GM23338 (cell line): ENCODE measurements around the gene DBNL. TPM values are rescaled to one million over a fixed set of nuclear protein-coding genes. Genes with fewer than 3 reads are reported as not detected.

ENCODE experiments used
- ATAC-seq: fragments of 200-7000 bp; cut with Tn5 transposase; 3 replicates; pipeline ENCODE4 v1.9.1; 2020
- DNase-seq: peaks from one replicate; pipeline ENCODE4 v3.0.0-alpha.2; 2015; ENCODE audit warnings: low spot score
- H2AFZ ChIP-seq: fragments of 200-600 bp; sonication (generic); 2 replicates; pipeline ENCODE4 v1.8.0; 2016; ENCODE audit warnings: antibody characterized with exemption, mild to moderate bottlenecking, moderate library complexity
- H3F3A ChIP-seq: fragments of 200-600 bp; sonication (generic); replicated peaks from 2 replicates; pipeline ENCODE4 v1.8.0; 2017; ENCODE audit warnings: antibody characterized with exemption, mixed run types, low read depth
- H3K27ac ChIP-seq: fragments of 200-600 bp; sonication (generic); 2 replicates; pipeline ENCODE4 v1.6.1; 2016; ENCODE audit warnings: low read depth
- H3K27me3 ChIP-seq: fragments of 200-600 bp; sonication (generic); 2 replicates; pipeline ENCODE4 v1.8.0; 2016; ENCODE audit warnings: mild to moderate bottlenecking, mixed run types, moderate library complexity; ENCODE audit not compliant: insufficient read depth
- H3K36me3 ChIP-seq: fragments of 200-600 bp; sonication (generic); 2 replicates; pipeline ENCODE4 v1.8.0; 2016; ENCODE audit warnings: mild to moderate bottlenecking; ENCODE audit not compliant: insufficient read depth
- H3K4me1 ChIP-seq: fragments of 200-600 bp; sonication (generic); 2 replicates; pipeline ENCODE4 v1.8.0; 2016; ENCODE audit warnings: mild to moderate bottlenecking, moderate library complexity; ENCODE audit not compliant: insufficient read depth
- H3K4me2 ChIP-seq: fragments of 200-600 bp; sonication (generic); 2 replicates; pipeline ENCODE4 v1.7.1; 2017; ENCODE audit warnings: mixed run types
- H3K4me3 ChIP-seq: fragments of 200-600 bp; sonication (generic); 2 replicates; pipeline ENCODE4 v1.6.1; 2016; ENCODE audit warnings: mixed run types
- H3K79me2 ChIP-seq: fragments of 200-600 bp; sonication (generic); replicated peaks from 2 replicates; pipeline ENCODE4 v1.8.0; 2017; ENCODE audit warnings: mild to moderate bottlenecking; ENCODE audit not compliant: insufficient read depth
- H3K9me2 ChIP-seq: fragments of 200-600 bp; sonication (generic); 2 replicates; pipeline ENCODE4 v1.8.0; 2017; ENCODE audit not compliant: insufficient read depth
- H4K20me1 ChIP-seq: fragments of 200-600 bp; sonication (generic); replicated peaks from 2 replicates; pipeline ENCODE4 v1.8.0; 2017; ENCODE audit warnings: mild to moderate bottlenecking; ENCODE audit not compliant: insufficient read depth
- H3K27ac Mint-ChIP-seq: 2 replicates; pipeline ENCODE4 v1.8.0; 2020; ENCODE audit warnings: inconsistent platforms, mild to moderate bottlenecking, moderate library complexity, mixed read lengths
- H3K27me3 Mint-ChIP-seq: 3 replicates; pipeline ENCODE4 v1.8.0; 2022; ENCODE audit warnings: low read depth, mild to moderate bottlenecking, moderate library complexity, mixed read lengths, inconsistent platforms; ENCODE audit not compliant: insufficient read depth, poor library complexity
- H3K36me3 Mint-ChIP-seq: 3 replicates; pipeline ENCODE4 v1.8.0; 2021; ENCODE audit warnings: low read depth, mild to moderate bottlenecking, inconsistent platforms, moderate library complexity, mixed read lengths
- H3K4me1 Mint-ChIP-seq: 3 replicates; pipeline ENCODE4 v1.8.0; 2020; ENCODE audit warnings: mild to moderate bottlenecking, inconsistent platforms, mixed read lengths
- H3K4me3 Mint-ChIP-seq: 3 replicates; pipeline ENCODE4 v1.8.0; 2021; ENCODE audit warnings: moderate library complexity, mild to moderate bottlenecking, inconsistent platforms, mixed read lengths
- H3K9me3 Mint-ChIP-seq: 3 replicates; pipeline ENCODE4 v1.8.0; 2020; ENCODE audit warnings: moderate library complexity, mild to moderate bottlenecking, inconsistent platforms, mixed read lengths
- EZH2 ChIP-seq: fragments of 200-600 bp; sonication (generic); IDR thresholded peaks from one replicate; pipeline ENCODE4 v1.8.0; 2017; ENCODE audit warnings: antibody characterized with exemption, mild to moderate bottlenecking, low read depth; ENCODE audit not compliant: unreplicated experiment
- EZH2phosphoT487 ChIP-seq: fragments of 200-600 bp; sonication (generic); IDR thresholded peaks from one replicate; pipeline ENCODE4 v1.8.1; 2018; ENCODE audit warnings: antibody characterized with exemption; ENCODE audit not compliant: unreplicated experiment
- JUNB ChIP-seq: IDR thresholded peaks from one replicate; pipeline ENCODE4 v1.6.1; 2016; ENCODE audit warnings: antibody characterized with exemption; ENCODE audit not compliant: unreplicated experiment
- NANOG ChIP-seq: IDR thresholded peaks from 2 replicates; pipeline ENCODE4 v1.6.1; 2016; ENCODE audit warnings: antibody characterized with exemption, borderline replicate concordance
- REST ChIP-seq: IDR thresholded peaks from one replicate; pipeline ENCODE4 v1.6.1; 2018; ENCODE audit warnings: antibody characterized with exemption; ENCODE audit not compliant: unreplicated experiment
- ZNF114 ChIP-seq: fragments of 250-450 bp; sonication (Bioruptor Pico); IDR thresholded peaks from 2 replicates; pipeline ENCODE4 v1.5.0; 2020; ENCODE audit warnings: mild to moderate bottlenecking, moderate library complexity
- ZNF331 ChIP-seq: fragments of 250-450 bp; sonication (Bioruptor Pico); IDR thresholded peaks from 2 replicates; pipeline ENCODE4 v1.5.0; 2020; ENCODE audit warnings: low read depth, mild to moderate bottlenecking, moderate library complexity
- polyA plus RNA-seq: library from polyadenylated mRNA; unstranded; fragments of >200 nt; fragmentation: Nextera tagmentation; extraction: Ambion mirVana; gene quantifications from 2 replicates; pipeline ENCODE4 v1.2.1, GENCODE V29; 2016
- total RNA-seq: library from RNA; depleted of rRNA; stranded (reverse); fragments of >200 nt; shearing (Covaris generic); gene quantifications from 2 replicates; pipeline ENCODE4 v1.2.3, GENCODE V29; 2014
- TF ChIP-seq, protein P1 (sequence below), 2 experiments: fragments of 200-600 bp in 1 of 2; sonication (generic) in 1 of 2; conservative IDR thresholded peaks; 2 replicates each; pipeline versions ENCODE4 v1.5.1 to v1.6.1; 2016 to 2017; ENCODE audit warnings: antibody characterized with exemption in 2 of 2, low read depth in 2 of 2, mild to moderate bottlenecking in 2 of 2, moderate library complexity in 1 of 2
- TF ChIP-seq, protein P2 (sequence below): IDR thresholded peaks from 2 replicates; pipeline ENCODE4 v1.6.1; 2016; ENCODE audit warnings: antibody characterized with exemption

Gene DBNL
- total and polyA plus RNA-seq, 2 experiments from 2014 or later = 18.1 to 49.4 TPM

DNA sequence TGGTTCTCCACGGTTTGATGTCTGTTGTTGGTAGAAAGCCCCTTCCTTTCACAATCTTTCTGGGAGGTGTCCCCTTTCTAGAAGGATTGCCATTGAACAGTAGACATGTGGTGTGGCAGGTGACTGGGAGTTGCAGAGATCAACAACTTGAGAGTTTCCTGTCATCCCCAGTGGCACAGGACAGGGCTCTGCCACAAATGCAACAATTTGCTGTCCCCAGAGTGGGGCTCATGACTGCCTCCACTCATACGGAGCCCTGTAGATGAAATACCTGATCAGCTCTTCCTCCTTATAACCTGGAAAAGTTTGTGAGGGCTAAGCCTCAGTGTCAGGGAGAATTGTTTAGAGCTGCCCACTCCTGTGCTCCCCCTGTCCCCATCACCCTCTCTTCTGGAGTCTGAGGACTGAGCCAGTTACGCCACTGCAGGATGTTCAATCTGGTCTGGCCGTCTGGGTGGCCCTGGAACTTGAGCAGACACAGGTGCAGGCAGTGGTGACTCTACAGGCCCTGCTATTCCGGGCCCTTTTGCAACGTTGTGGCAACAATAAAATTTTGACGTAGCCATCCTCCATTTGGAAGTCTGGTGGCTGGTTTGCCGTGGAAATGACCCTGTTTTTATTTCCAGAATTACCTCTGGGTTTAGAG, 6.5 kb downstream of the DBNL start:
- H3K36me3 ChIP-seq = no peaks in the 10 kb centered on the region
- no peaks in the 10 kb centered on the region for H3K9me2 ChIP-seq
- DNase-seq = no peak
- H3K4me3 ChIP-seq = no peak overlapping the region
- no peaks in the 10 kb centered on the region for H3K4me1 ChIP-seq
- Mint-ChIP-seq H3K27me3 (peaks cover 2% of the 10 kb centered on the region), H3K4me1 (peaks cover 1% of the 10 kb centered on the region; the same call in 2 of the 3 replicates), H3K27ac (no peak overlapping the region), H3K4me3 (no peak overlapping the region), H3K9me3 (no peaks in the 10 kb centered on the region), H3K36me3 (peaks cover 36% of the 10 kb centered on the region)
- H3K79me2 ChIP-seq = peaks cover 21% of the 10 kb centered on the region
- peaks cover 4% of the 10 kb centered on the region for H4K20me1 ChIP-seq
- ATAC-seq = no peak
- H3F3A ChIP-seq = no peaks in the 10 kb centered on the region
- TF ChIP-seq NANOG = no peak
- TF ChIP-seq, protein P1, sequence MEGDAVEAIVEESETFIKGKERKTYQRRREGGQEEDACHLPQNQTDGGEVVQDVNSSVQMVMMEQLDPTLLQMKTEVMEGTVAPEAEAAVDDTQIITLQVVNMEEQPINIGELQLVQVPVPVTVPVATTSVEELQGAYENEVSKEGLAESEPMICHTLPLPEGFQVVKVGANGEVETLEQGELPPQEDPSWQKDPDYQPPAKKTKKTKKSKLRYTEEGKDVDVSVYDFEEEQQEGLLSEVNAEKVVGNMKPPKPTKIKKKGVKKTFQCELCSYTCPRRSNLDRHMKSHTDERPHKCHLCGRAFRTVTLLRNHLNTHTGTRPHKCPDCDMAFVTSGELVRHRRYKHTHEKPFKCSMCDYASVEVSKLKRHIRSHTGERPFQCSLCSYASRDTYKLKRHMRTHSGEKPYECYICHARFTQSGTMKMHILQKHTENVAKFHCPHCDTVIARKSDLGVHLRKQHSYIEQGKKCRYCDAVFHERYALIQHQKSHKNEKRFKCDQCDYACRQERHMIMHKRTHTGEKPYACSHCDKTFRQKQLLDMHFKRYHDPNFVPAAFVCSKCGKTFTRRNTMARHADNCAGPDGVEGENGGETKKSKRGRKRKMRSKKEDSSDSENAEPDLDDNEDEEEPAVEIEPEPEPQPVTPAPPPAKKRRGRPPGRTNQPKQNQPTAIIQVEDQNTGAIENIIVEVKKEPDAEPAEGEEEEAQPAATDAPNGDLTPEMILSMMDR (conservative IDR thresholded peaks at IDR 0.05; ENCODE audit: low read depth in 2 of 2) = no peak
- TF ChIP-seq EZH2phosphoT487 = no peak
- TF ChIP-seq, protein P2, sequence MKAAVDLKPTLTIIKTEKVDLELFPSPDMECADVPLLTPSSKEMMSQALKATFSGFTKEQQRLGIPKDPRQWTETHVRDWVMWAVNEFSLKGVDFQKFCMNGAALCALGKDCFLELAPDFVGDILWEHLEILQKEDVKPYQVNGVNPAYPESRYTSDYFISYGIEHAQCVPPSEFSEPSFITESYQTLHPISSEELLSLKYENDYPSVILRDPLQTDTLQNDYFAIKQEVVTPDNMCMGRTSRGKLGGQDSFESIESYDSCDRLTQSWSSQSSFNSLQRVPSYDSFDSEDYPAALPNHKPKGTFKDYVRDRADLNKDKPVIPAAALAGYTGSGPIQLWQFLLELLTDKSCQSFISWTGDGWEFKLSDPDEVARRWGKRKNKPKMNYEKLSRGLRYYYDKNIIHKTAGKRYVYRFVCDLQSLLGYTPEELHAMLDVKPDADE = no peak
- TF ChIP-seq REST = no peak
- TF ChIP-seq ZNF114 (CRISPR knock-in tag) = no peak
- TF ChIP-seq EZH2 = no peak
- no peak overlapping the region for H3K4me2 ChIP-seq
- no peak overlapping the region for H3K27ac ChIP-seq
- no peaks in the 10 kb centered on the region for H3K27me3 ChIP-seq
- no peak overlapping the region for H2AFZ ChIP-seq

- no peak for DNase-seq
- H3K79me2 ChIP-seq = peaks cover 16% of the 10 kb centered on the region
- TF ChIP-seq NANOG = no peak
- TF ChIP-seq, protein P2 = no peak
- no peak for TF ChIP-seq JUNB
- TF ChIP-seq, protein P1 (conservative IDR thresholded peaks at IDR 0.05; ENCODE audit: low read depth in 2 of 2) = no peak
- no peak for TF ChIP-seq ZNF331 (CRISPR knock-in tag)
- TF ChIP-seq ZNF114 (CRISPR knock-in tag) = no peak
Measured at GRCh38 chr7:44051611-44052220, 7.2 kb downstream of the DBNL start.

More at GRCh38 chr7:44051611-44052220, 7.2 kb downstream of the DBNL start:
- Mint-ChIP-seq H3K4me1 (no peaks in the 10 kb centered on the region; the same call in 2 of the 3 replicates), H3K27me3 (peaks cover 2% of the 10 kb centered on the region), H3K27ac (no peak overlapping the region), H3K4me3 (no peak overlapping the region), H3K36me3 (peaks cover 35% of the 10 kb centered on the region), H3K9me3 (no peaks in the 10 kb centered on the region)
- H4K20me1 ChIP-seq = peaks cover 5% of the 10 kb centered on the region
- H3K4me3 ChIP-seq = no peak overlapping the region
- no peak for ATAC-seq
- no peaks in the 10 kb centered on the region for H3K36me3 ChIP-seq
- H3K4me1 ChIP-seq = no peaks in the 10 kb centered on the region
- H3K27ac ChIP-seq = no peak overlapping the region
- H3F3A ChIP-seq = no peaks in the 10 kb centered on the region
- no peaks in the 10 kb centered on the region for H3K9me2 ChIP-seq
- no peak overlapping the region for H3K4me2 ChIP-seq
- H3K27me3 ChIP-seq = no peaks in the 10 kb centered on the region
- H2AFZ ChIP-seq = no peak overlapping the region
